OCI-LY7 (cell line): Measurements from ENCODE around the gene GLI3.

ENCODE experiments used
- EZH2phosphoT487 ChIP-seq: fragments of 200-600 bp; sonication (generic); IDR thresholded peaks from 2 replicates; pipeline ENCODE4 v1.6.1; 2018; ENCODE audit warnings: low read depth, borderline replicate concordance, mild to moderate bottlenecking, mixed run types, antibody characterized with exemption, low read length, moderate library complexity, mixed read lengths
- TF ChIP-seq, protein P1 (sequence below): fragments of 200-600 bp; sonication (generic); conservative IDR thresholded peaks from 2 replicates; pipeline ENCODE4 v1.5.1; 2014; ENCODE audit warnings: mild to moderate bottlenecking, antibody characterized with exemption, low read length, moderate library complexity, mixed read lengths

GRCh38 chr7:41979834-41980307 is 257.1 kb downstream of the GLI3 start:
- TF ChIP-seq, protein P1, sequence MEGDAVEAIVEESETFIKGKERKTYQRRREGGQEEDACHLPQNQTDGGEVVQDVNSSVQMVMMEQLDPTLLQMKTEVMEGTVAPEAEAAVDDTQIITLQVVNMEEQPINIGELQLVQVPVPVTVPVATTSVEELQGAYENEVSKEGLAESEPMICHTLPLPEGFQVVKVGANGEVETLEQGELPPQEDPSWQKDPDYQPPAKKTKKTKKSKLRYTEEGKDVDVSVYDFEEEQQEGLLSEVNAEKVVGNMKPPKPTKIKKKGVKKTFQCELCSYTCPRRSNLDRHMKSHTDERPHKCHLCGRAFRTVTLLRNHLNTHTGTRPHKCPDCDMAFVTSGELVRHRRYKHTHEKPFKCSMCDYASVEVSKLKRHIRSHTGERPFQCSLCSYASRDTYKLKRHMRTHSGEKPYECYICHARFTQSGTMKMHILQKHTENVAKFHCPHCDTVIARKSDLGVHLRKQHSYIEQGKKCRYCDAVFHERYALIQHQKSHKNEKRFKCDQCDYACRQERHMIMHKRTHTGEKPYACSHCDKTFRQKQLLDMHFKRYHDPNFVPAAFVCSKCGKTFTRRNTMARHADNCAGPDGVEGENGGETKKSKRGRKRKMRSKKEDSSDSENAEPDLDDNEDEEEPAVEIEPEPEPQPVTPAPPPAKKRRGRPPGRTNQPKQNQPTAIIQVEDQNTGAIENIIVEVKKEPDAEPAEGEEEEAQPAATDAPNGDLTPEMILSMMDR: peak; percentile 85
- TF ChIP-seq EZH2phosphoT487: no peak
